Lower leg skin (tissue), 3 donors: ENCODE data around the gene MTIF2.
"Not testable (repeated sequence)": the region's sequence is repeated elsewhere in the genome, so short reads cannot be mapped to it uniquely, and the experiment has no call there.

Experiments used
- POLR2A ChIP-seq, 2 donors: fragments of 450-650 bp; IDR thresholded peaks; one replicate each; pipeline ENCODE4 v1.6.1; 2016 to 2017; ENCODE audit warnings: antibody characterized with exemption in 2 of 2, mild to moderate bottlenecking in 1 of 2, moderate library complexity in 1 of 2
- TF ChIP-seq, protein P1 (sequence below), 3 donors: fragments of 450-650 bp; IDR thresholded peaks; one replicate each; pipeline ENCODE4 v1.5.1; 2016; ENCODE audit warnings: antibody characterized with exemption in 3 of 3, mild to moderate bottlenecking in 3 of 3, moderate library complexity in 2 of 3

DNA sequence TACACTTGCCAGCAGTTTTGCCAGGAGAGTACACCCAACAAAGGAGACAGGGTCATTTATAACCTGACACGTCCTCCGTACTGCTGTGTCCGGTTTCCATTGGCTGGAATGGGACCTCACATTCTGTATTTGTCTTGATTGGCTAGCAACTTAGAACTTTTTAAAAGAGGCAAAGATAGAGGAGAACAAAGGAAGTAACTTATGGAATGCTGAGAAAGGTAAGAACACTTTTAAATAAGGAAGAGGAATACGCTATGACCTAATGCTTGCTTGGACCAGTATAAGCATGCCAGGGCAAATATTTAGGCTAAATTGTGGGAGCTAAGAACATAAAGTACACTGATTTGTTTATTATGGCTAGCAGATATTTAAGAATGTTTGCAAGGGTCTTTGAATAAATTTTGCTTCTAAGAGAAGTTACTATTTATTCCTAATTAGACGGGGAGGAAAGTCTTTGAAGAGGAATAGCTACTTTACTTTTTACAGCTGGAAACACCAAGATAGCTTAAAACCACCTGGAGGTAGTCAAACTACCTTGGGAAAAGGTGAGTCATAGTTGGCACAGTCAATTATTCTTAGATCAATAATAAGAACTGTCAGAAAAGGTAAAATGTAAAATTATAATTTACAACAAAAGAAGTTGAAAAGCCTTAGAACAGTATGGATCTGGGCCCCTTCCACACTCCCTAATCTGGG, 12.0 kb upstream of the MTIF2 start:
- TF ChIP-seq POLR2A (IDR thresholded peaks at IDR 0.05), result not testable (repeated sequence)
- TF ChIP-seq, protein P1, sequence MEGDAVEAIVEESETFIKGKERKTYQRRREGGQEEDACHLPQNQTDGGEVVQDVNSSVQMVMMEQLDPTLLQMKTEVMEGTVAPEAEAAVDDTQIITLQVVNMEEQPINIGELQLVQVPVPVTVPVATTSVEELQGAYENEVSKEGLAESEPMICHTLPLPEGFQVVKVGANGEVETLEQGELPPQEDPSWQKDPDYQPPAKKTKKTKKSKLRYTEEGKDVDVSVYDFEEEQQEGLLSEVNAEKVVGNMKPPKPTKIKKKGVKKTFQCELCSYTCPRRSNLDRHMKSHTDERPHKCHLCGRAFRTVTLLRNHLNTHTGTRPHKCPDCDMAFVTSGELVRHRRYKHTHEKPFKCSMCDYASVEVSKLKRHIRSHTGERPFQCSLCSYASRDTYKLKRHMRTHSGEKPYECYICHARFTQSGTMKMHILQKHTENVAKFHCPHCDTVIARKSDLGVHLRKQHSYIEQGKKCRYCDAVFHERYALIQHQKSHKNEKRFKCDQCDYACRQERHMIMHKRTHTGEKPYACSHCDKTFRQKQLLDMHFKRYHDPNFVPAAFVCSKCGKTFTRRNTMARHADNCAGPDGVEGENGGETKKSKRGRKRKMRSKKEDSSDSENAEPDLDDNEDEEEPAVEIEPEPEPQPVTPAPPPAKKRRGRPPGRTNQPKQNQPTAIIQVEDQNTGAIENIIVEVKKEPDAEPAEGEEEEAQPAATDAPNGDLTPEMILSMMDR (IDR thresholded peaks at IDR 0.05), result not testable (repeated sequence)
